ENCODE data around the gene CAMSAP2.

CAMSAP2 gene

DNA sequence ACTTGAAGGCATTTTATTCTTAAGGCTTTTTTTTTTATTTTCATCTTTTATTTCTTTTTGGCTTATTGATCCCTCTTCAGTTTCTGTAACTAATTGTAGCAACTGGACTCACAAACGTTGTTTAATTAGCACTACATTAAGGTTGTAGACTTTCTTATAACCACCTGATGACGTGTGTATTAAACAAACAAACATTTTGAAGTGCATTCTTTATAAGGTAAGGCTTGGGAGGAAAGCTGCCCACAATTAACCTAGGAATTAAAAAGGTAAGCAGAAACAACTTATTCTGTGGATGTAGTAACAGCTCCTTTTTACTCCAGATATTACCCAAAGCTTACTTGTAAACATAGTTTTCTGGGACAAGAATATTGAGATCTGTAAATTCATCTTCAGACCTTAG, 55.0 kb downstream of the CAMSAP2 start:
- no peaks in the 10 kb centered on the region for H3K9me3 ChIP-seq (replicated peaks; ENCODE audit: insufficient read depth, low read length)
- H3K9me2 ChIP-seq (replicated peaks; ENCODE audit: insufficient read depth, low read length): no peaks in the 10 kb centered on the region
- no peak overlapping the region for H3K27ac ChIP-seq (ENCODE audit: low read length)
- no peak overlapping the region for H3K4me2 ChIP-seq (ENCODE audit: low read depth, low read length)
- H3K79me2 ChIP-seq (ENCODE audit: low read length): peaks cover 8% of the 10 kb centered on the region; the same call in 1 of the 2 replicates
- DNase-seq: no peak
- no peak overlapping the region for H2AFZ ChIP-seq (ENCODE audit: low read length)
- H3K4me1 ChIP-seq (ENCODE audit: low read length): no peaks in the 10 kb centered on the region
- H3K36me3 ChIP-seq (replicated peaks; ENCODE audit: insufficient read depth, low read length): no peaks in the 10 kb centered on the region
- TF ChIP-seq EZH2phosphoT487 (IDR thresholded peaks at IDR 0.05; ENCODE audit: low read length): no peak
- no peak for TF ChIP-seq EZH2 (optimal IDR thresholded peaks at IDR 0.05; ENCODE audit: low read depth, low read length)
- TF ChIP-seq, protein P1, sequence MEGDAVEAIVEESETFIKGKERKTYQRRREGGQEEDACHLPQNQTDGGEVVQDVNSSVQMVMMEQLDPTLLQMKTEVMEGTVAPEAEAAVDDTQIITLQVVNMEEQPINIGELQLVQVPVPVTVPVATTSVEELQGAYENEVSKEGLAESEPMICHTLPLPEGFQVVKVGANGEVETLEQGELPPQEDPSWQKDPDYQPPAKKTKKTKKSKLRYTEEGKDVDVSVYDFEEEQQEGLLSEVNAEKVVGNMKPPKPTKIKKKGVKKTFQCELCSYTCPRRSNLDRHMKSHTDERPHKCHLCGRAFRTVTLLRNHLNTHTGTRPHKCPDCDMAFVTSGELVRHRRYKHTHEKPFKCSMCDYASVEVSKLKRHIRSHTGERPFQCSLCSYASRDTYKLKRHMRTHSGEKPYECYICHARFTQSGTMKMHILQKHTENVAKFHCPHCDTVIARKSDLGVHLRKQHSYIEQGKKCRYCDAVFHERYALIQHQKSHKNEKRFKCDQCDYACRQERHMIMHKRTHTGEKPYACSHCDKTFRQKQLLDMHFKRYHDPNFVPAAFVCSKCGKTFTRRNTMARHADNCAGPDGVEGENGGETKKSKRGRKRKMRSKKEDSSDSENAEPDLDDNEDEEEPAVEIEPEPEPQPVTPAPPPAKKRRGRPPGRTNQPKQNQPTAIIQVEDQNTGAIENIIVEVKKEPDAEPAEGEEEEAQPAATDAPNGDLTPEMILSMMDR (IDR thresholded peaks at IDR 0.05; ENCODE audit: low read length): no peak
- H4K20me1 ChIP-seq (ENCODE audit: insufficient read depth, low read length): no peaks in the 10 kb centered on the region
- H3K9ac ChIP-seq (ENCODE audit: low read length): no peak overlapping the region
- H3F3A ChIP-seq (ENCODE audit: insufficient read depth, low read length): no peaks in the 10 kb centered on the region
- no peaks in the 10 kb centered on the region for H3K27me3 ChIP-seq (replicated peaks; ENCODE audit: insufficient read depth, low read length)
- no peak overlapping the region for H3K4me3 ChIP-seq (ENCODE audit: low read length)

DNA sequence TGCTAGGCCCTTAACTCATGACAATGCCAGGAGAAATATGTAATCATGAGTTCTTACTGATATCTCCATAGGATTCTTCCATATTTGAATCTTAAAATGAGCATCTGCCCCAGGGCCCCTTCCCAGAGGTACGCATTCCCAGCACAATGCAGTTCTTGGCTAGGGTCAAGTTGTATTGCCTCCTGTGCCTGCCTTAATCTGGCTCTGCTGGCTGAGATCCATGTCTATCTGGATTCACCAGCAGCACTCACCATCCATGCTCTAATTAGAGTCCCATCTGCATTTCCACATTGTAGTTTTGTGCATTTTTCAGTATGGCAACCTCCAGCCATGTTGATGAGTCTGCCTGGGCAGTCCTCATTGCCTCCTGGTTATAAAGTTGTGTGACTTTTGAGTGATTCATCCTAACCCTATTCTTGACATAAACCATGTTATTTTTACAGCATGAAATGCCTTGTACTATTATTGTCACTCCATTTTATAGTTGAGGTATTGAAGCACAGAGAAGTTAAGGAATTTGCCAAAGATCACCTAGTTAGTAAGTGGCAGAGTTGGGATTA, 55.9 kb downstream of the CAMSAP2 start:
- Histone ChIP-seq H3K9ac (ENCODE audit: low read length) (no peak overlapping the region), H3F3A (ENCODE audit: insufficient read depth, low read length) (no peaks in the 10 kb centered on the region), H3K4me2 (ENCODE audit: low read depth, low read length) (no peak overlapping the region), H3K36me3 (replicated peaks; ENCODE audit: insufficient read depth, low read length) (no peaks in the 10 kb centered on the region), H4K20me1 (ENCODE audit: insufficient read depth, low read length) (no peaks in the 10 kb centered on the region), H3K79me2 (ENCODE audit: low read length) (peaks cover 3% of the 10 kb centered on the region; the same call in 1 of the 2 replicates), H3K9me3 (replicated peaks; ENCODE audit: insufficient read depth, low read length) (no peaks in the 10 kb centered on the region), H2AFZ (ENCODE audit: low read length) (no peak overlapping the region), H3K4me3 (ENCODE audit: low read length) (no peak overlapping the region), H3K27me3 (replicated peaks; ENCODE audit: insufficient read depth, low read length) (no peaks in the 10 kb centered on the region), H3K9me2 (replicated peaks; ENCODE audit: insufficient read depth, low read length) (no peaks in the 10 kb centered on the region), H3K27ac (ENCODE audit: low read length) (no peak overlapping the region), H3K4me1 (ENCODE audit: low read length) (no peaks in the 10 kb centered on the region)
- TF ChIP-seq, protein P1 (IDR thresholded peaks at IDR 0.05; ENCODE audit: low read length): no peak
- TF ChIP-seq EZH2phosphoT487 (IDR thresholded peaks at IDR 0.05; ENCODE audit: low read length) (no peak), EZH2 (optimal IDR thresholded peaks at IDR 0.05; ENCODE audit: low read depth, low read length) (no peak)
- DNase-seq: no peak

GRCh38 chr1:200795156-200795555, 56.5 kb downstream of the CAMSAP2 start:
- 0 out of 2 replicates have a peak, but pooled peaks cover 3% of the 10 kb centered on the region for H3K79me2 ChIP-seq (ENCODE audit: low read length)
- no peaks in the 10 kb centered on the region for H3K4me1 ChIP-seq (ENCODE audit: low read length)
- TF ChIP-seq EZH2phosphoT487 (IDR thresholded peaks at IDR 0.05; ENCODE audit: low read length): no peak
- no peak for TF ChIP-seq EZH2 (optimal IDR thresholded peaks at IDR 0.05; ENCODE audit: low read depth, low read length)
- TF ChIP-seq, protein P1 (IDR thresholded peaks at IDR 0.05; ENCODE audit: low read length): no peak
- H2AFZ ChIP-seq (ENCODE audit: low read length): no peak overlapping the region
- H3K4me2 ChIP-seq (ENCODE audit: low read depth, low read length): no peak overlapping the region
- H4K20me1 ChIP-seq (ENCODE audit: insufficient read depth, low read length): no peaks in the 10 kb centered on the region
- no peaks in the 10 kb centered on the region for H3K27me3 ChIP-seq (replicated peaks; ENCODE audit: insufficient read depth, low read length)
- no peak for DNase-seq
- no peak overlapping the region for H3K27ac ChIP-seq (ENCODE audit: low read length)
- no peaks in the 10 kb centered on the region for H3F3A ChIP-seq (ENCODE audit: insufficient read depth, low read length)
- H3K36me3 ChIP-seq (replicated peaks; ENCODE audit: insufficient read depth, low read length): no peaks in the 10 kb centered on the region
- no peaks in the 10 kb centered on the region for H3K9me3 ChIP-seq (replicated peaks; ENCODE audit: insufficient read depth, low read length)
- H3K9ac ChIP-seq (ENCODE audit: low read length): no peak overlapping the region
- no peaks in the 10 kb centered on the region for H3K9me2 ChIP-seq (replicated peaks; ENCODE audit: insufficient read depth, low read length)
- H3K4me3 ChIP-seq (ENCODE audit: low read length): no peak overlapping the region
